Parathyroid adenoma (tissue), 2 donors: ENCODE results near the gene SORCS2.

Experiments
- H2AFZ ChIP-seq: fragments of 300-600 bp; sonication (generic); one replicate; pipeline ENCODE4 v1.7.0; 2017; ENCODE audit warnings: antibody characterized with exemption, mild to moderate bottlenecking
- H3K27ac ChIP-seq: fragments of 300-600 bp; sonication (generic); one replicate; pipeline ENCODE4 v1.7.0; 2017
- H3K27me3 ChIP-seq: fragments of 300-600 bp; sonication (generic); one replicate; pipeline ENCODE4 v1.7.0; 2017; ENCODE audit warnings: low read length; ENCODE audit not compliant: control insufficient read depth, insufficient read depth
- H3K36me3 ChIP-seq: fragments of 300-600 bp; sonication (generic); one replicate; pipeline ENCODE4 v1.7.0; 2017; ENCODE audit warnings: low read length; ENCODE audit not compliant: control insufficient read depth, insufficient read depth
- H3K4me1 ChIP-seq: fragments of 300-600 bp; sonication (generic); one replicate; pipeline ENCODE4 v1.7.0; 2017; ENCODE audit warnings: control low read depth
- H3K4me2 ChIP-seq: fragments of 300-600 bp; sonication (generic); one replicate; pipeline ENCODE4 v1.7.0; 2017; ENCODE audit warnings: low read length
- H3K4me3 ChIP-seq: fragments of 300-600 bp; sonication (generic); one replicate; pipeline ENCODE4 v1.7.0; 2017; ENCODE audit warnings: low read depth, low read length
- H3K79me2 ChIP-seq: fragments of 300-600 bp; sonication (generic); one replicate; pipeline ENCODE4 v1.7.0; 2017; ENCODE audit warnings: control low read depth
- H3K9ac ChIP-seq: fragments of 300-600 bp; sonication (generic); one replicate; pipeline ENCODE4 v1.7.0; 2017; ENCODE audit warnings: mild to moderate bottlenecking
- H3K9me3 ChIP-seq: fragments of 300-600 bp; sonication (generic); one replicate; pipeline ENCODE4 v1.7.0; 2017; ENCODE audit warnings: low read length; ENCODE audit not compliant: control insufficient read depth
- TF ChIP-seq, protein P1 (sequence below): fragments of 300-600 bp; sonication (generic); IDR thresholded peaks from one replicate; pipeline ENCODE4 v1.7.0; 2017; ENCODE audit warnings: antibody characterized with exemption, mild to moderate bottlenecking
- donor health status: primary hyperparathyroidism.

The SORCS2 gene

GRCh38 chr4:7322166-7322991 is 130.0 kb downstream of the SORCS2 start:
- H3K9me3 ChIP-seq: no peaks in the 10 kb centered on the region
- H3K4me1 ChIP-seq: no peaks in the 10 kb centered on the region
- no peak overlapping the region for H3K4me2 ChIP-seq
- no peaks in the 10 kb centered on the region for H3K36me3 ChIP-seq
- no peaks in the 10 kb centered on the region for H3K27me3 ChIP-seq
- H3K9ac ChIP-seq: no peak overlapping the region
- TF ChIP-seq, protein P1, sequence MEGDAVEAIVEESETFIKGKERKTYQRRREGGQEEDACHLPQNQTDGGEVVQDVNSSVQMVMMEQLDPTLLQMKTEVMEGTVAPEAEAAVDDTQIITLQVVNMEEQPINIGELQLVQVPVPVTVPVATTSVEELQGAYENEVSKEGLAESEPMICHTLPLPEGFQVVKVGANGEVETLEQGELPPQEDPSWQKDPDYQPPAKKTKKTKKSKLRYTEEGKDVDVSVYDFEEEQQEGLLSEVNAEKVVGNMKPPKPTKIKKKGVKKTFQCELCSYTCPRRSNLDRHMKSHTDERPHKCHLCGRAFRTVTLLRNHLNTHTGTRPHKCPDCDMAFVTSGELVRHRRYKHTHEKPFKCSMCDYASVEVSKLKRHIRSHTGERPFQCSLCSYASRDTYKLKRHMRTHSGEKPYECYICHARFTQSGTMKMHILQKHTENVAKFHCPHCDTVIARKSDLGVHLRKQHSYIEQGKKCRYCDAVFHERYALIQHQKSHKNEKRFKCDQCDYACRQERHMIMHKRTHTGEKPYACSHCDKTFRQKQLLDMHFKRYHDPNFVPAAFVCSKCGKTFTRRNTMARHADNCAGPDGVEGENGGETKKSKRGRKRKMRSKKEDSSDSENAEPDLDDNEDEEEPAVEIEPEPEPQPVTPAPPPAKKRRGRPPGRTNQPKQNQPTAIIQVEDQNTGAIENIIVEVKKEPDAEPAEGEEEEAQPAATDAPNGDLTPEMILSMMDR: no peak
- no peaks in the 10 kb centered on the region for H3K79me2 ChIP-seq
- H3K4me3 ChIP-seq: no peak overlapping the region
- H3K27ac ChIP-seq: no peak overlapping the region
- H2AFZ ChIP-seq: no peak overlapping the region

GRCh38 chr4:7323461-7323871 is 131.1 kb downstream of the SORCS2 start:
- no peak overlapping the region for H3K4me3 ChIP-seq
- no peaks in the 10 kb centered on the region for H3K4me1 ChIP-seq
- H2AFZ ChIP-seq: no peak overlapping the region
- TF ChIP-seq, protein P1: no peak
- H3K27me3 ChIP-seq: no peaks in the 10 kb centered on the region
- H3K79me2 ChIP-seq: no peaks in the 10 kb centered on the region
- H3K27ac ChIP-seq: no peak overlapping the region
- no peak overlapping the region for H3K9ac ChIP-seq
- H3K36me3 ChIP-seq: no peaks in the 10 kb centered on the region
- H3K4me2 ChIP-seq: no peak overlapping the region
- no peaks in the 10 kb centered on the region for H3K9me3 ChIP-seq

- Histone ChIP-seq H3K9ac (no peak overlapping the region), H3K4me2 (no peak overlapping the region), H3K27me3 (no peaks in the 10 kb centered on the region), H3K36me3 (no peaks in the 10 kb centered on the region), H3K4me1 (no peaks in the 10 kb centered on the region), H3K79me2 (no peaks in the 10 kb centered on the region), H3K4me3 (no peak overlapping the region), H2AFZ (no peak overlapping the region), H3K27ac (no peak overlapping the region), H3K9me3 (no peaks in the 10 kb centered on the region)
- TF ChIP-seq, protein P1: no peak
These were observed 131.7 kb downstream of the SORCS2 start for GRCh38 chr4:7323872-7324650.

- no peak overlapping the region for H3K27ac ChIP-seq
- no peaks in the 10 kb centered on the region for H3K79me2 ChIP-seq
These were observed 132.3 kb downstream of the SORCS2 start for GRCh38 chr4:7324651-7325121.

More at GRCh38 chr4:7324651-7325121, 132.3 kb downstream of the SORCS2 start:
- no peaks in the 10 kb centered on the region for H3K27me3 ChIP-seq
- no peak overlapping the region for H3K4me3 ChIP-seq
- H3K9me3 ChIP-seq: no peaks in the 10 kb centered on the region
- H2AFZ ChIP-seq: no peak overlapping the region
- TF ChIP-seq, protein P1: no peak
- no peak overlapping the region for H3K9ac ChIP-seq
- no peaks in the 10 kb centered on the region for H3K4me1 ChIP-seq
- no peak overlapping the region for H3K4me2 ChIP-seq
- no peaks in the 10 kb centered on the region for H3K36me3 ChIP-seq
